MM.1S (cell line): Measurements from ENCODE around the gene HOXA13.

Experiments used
- EZH2 ChIP-seq: fragments of 300-600 bp; sonication (generic); optimal IDR thresholded peaks from 2 replicates; pipeline ENCODE3; 2017; ENCODE audit warnings: low read depth, mild to moderate bottlenecking, antibody characterized with exemption, low read length, mixed read lengths
- EZH2phosphoT487 ChIP-seq: fragments of 300-600 bp; sonication (generic); IDR thresholded peaks from 2 replicates; pipeline ENCODE4 v1.6.1; 2018; ENCODE audit warnings: antibody characterized with exemption, low read length
- TF ChIP-seq, protein P1 (sequence below): fragments of 300-600 bp; sonication (generic); IDR thresholded peaks from 2 replicates; pipeline ENCODE4 v1.5.1; 2016; ENCODE audit warnings: antibody characterized with exemption, low read length, mixed read lengths

DNA sequence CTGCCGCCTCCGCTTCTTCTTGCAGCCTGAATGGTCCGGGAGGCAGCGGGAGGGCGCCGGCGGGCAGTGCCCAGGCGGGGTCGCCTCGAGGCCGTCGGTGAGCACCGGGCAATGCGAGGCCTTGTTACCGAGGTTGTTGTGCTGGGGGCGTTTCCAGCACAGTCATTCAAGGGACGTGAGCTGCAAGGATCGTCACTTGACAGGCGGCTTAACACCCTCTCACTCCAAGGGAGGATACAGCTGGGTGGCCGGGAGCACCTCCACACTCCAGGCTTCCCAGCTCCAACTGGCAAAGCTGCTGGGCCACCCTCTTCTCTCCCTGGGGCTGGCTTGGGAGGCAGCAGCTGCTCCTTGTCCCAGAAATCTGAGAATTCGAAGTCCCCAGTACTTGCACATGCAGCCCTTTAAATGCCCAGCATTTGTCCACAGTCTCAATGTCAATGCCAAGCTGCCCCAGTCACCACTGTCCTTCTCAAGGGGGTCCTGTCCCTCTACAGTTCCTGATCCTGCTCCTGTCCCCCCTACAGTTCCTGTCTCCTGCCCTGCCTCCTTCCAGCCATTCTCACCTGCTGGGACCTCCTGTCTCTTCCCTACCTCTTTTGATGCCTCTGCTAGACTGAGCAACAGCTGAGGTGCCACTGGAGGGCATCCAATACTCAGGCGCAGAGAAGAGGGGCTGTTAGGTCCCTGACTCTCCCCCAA lies 10.4 kb downstream of the HOXA13 start:
- TF ChIP-seq, protein P1, sequence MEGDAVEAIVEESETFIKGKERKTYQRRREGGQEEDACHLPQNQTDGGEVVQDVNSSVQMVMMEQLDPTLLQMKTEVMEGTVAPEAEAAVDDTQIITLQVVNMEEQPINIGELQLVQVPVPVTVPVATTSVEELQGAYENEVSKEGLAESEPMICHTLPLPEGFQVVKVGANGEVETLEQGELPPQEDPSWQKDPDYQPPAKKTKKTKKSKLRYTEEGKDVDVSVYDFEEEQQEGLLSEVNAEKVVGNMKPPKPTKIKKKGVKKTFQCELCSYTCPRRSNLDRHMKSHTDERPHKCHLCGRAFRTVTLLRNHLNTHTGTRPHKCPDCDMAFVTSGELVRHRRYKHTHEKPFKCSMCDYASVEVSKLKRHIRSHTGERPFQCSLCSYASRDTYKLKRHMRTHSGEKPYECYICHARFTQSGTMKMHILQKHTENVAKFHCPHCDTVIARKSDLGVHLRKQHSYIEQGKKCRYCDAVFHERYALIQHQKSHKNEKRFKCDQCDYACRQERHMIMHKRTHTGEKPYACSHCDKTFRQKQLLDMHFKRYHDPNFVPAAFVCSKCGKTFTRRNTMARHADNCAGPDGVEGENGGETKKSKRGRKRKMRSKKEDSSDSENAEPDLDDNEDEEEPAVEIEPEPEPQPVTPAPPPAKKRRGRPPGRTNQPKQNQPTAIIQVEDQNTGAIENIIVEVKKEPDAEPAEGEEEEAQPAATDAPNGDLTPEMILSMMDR = no peak
- TF ChIP-seq EZH2phosphoT487 = no peak
- TF ChIP-seq EZH2 = no peak
